Measurements from ENCODE around the gene PROCA1.

DNA sequence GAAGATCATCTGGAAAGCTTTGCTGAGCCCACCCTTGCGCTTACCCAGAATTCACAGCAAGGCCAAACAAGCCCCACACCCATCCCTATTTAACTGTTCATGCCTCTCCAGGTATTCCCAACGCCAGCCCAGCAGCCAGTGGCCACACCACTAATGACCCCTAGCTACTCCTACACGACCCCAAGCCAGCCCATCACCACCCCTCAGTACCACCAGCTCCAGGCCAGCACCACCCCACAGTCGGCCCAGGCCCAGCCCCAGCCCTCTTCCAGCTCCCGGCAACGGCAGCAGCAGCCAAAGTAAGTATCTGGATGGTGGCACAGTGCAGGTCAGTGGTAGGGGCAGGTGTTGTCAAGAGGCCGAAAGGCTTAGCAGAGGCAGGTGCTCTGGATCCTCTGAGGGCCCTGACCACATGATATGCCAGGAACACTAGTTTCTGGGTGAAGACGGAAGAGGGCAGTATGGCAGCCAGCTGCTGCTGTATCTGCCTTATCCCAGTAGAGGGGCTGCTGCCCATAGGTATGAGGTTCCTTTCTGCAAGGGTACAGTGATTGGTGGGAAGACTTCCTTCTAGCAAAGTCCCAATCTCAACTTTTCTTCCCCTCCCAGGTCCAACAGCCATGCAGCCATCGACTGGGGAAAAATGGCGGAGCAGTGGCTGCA is 10.7 kb downstream of the PROCA1 start:
- no peak for TF ChIP-seq POLR2A (IDR thresholded peaks at IDR 0.05; ENCODE audit: low read length)
- no peak for TF ChIP-seq GATA1 (IDR thresholded peaks at IDR 0.05; ENCODE audit: low read depth, low read length)

Measured in erythroblast (primary cell).